Activated T-cell treated with anti-CD3 and anti-CD28 coated beads for 1 hour (primary cell): ENCODE data around the gene CELF1.
A peak's percentile ranks its signal among the peaks of the same experiment; 100 is the strongest.

Source experiments
- DNase-seq: peaks from one replicate; pipeline ENCODE4 v3.0.0-alpha.2; 2020; ENCODE audit warnings: low read depth

The CELF1 gene

GRCh38 chr11:47552566-47553405 is at the start of gene CELF1:
Gene CELF1, minus strand, starts transcription at chr11:47553132. Its CDS starts 53,609 bp downstream, at chr11:47499523.
- DNase-seq, result peak; percentile 86

DNA sequence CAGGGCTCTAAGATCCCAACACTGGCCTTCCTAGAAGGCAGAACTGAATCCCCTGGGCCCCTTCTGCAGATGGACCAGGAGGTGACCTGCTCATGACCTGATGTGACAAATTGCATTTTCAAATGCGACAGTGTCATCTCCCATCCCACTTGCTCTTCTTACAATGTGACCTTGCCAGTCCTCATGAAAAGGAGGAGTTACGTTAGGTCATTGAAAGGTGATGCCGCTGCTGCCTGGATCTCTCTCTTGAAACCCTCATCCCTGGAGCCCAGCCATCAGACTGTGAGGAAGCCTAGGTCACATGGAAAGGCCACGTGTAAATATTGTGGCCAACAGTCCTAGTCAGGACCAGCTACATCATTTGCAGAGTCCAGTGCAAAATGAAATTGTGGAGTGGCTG is 47.0 kb upstream of the CELF1 start:
- DNase-seq, result no peak

DNA sequence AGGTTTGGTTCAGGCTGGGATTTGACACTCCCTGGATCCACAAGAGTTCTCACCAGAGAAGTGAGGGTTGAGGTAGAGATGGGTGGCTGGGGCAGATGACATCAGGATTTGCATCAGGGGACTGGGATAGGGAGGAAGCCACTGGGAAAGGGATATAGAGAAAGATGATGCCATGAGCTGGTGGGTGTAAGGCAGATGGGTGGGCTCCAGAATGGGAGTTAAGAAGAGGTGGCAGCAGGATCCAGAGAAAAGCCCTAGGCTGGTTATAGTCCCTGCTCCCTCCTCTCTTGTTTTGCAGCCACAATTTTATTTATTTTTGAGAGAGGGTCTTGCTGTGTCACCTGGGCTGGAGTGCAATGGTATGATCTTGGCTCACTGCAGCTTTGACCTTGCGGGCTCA is 43.0 kb upstream of the CELF1 start:
- DNase-seq, result no peak

GRCh38 chr11:47595029-47595428 is 42.1 kb upstream of the CELF1 start:
- DNase-seq, result no peak

DNA sequence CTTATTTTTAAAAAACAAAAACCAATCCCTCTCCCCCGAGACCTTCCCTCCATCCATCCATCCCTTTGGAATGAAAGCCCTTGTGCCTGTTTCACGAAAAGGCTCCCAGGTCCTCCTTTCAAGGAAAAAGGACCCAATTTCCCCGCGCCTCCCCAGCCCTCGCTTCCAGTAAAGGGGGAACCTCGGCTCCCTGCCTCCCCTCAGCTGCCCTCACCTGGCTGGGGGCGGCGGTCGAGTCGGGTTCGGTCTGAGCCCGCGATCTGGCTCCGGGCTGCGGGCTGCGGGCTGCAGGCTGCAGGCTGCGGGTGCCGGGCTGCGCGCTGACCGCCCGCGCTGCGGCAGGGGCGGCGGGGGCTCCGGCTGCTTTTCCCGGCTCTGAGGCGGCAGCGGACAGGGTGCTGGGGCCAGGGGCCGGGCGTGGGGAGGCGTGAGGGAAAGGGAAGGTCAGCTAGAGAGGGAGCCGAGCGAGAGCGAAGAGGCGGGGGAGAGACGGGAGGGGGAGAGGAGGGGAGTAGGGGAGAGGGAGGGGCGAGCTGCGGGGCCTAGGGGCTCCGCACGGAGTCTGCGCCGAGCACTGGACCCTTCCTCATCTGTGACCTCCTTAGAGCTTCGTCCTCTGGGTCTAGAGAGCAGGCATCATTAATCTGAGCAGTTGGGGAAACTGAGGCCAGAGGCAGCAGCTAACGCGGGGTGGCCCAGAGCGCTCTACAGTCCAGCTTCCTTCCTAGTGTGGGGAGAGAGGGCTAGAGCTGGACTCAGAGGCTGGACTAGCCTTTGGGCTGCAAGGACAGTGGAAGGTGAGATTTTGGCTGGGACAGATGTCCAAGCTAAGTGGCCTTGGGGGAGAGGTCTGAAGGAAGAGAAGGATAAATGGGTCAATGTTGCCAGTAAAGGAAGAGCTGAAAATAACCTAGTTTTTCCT is 41.3 kb upstream of the CELF1 start, which contains the start of gene C1QTNF4:
TSS of gene C1QTNF4 (minus strand) at position 478 of the 922 bp plus-strand sequence. CDS start 3,601 bp downstream, outside the sequence.
- no peak for DNase-seq

DNA sequence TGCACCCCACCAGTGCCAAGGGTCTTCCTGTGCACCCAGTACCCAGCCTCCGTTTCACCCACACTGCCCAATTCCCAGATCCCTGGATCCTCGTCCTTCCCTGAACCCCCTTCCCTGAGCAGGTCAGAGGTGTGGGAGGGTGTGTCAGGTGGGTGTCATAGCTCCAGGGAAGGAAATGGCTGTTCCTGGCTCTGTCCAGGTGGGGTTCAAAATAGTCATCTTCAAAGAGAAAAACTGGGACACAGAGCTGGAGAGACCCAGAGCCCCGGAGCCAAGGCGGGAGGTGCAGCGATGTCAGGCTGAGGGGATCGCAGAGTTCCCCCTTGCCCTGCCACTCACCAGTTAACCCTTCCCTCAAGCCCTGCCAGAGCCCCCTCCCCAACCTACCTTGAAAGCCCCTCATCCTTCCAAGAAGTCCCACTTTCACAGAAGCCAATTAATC is 40.6 kb upstream of the CELF1 start:
- DNase-seq, result no peak

DNA sequence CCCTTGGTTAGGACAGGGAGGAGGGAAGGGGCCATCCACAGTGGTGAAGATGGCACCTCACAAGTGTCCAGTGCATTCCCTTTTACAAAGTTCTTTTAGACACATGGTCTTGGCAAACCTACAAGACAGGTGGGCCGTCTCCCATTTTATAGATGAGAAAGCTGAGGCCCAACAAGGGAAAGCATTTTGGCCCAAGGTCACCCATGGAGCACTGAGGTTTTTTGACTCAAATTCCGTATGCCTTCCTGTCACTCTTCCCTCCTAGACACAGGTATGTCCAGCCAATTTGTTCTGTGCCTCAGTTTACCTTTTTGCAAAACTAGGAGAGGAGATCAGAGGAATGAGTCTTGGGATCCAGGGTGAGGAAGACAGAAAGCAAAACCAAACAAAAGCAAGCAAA is 40.0 kb upstream of the CELF1 start:
- no peak for DNase-seq

- DNase-seq, result no peak
Measured at GRCh38 chr11:47592251-47592650, 39.3 kb upstream of the CELF1 start.

GRCh38 chr11:47591764-47592163 is 38.8 kb upstream of the CELF1 start:
- no peak for DNase-seq

- no peak for DNase-seq
Measured at GRCh38 chr11:47589977-47590861, 37.3 kb upstream of the CELF1 start.

- DNase-seq, result no peak
Measured at GRCh38 chr11:47589584-47589976, 36.6 kb upstream of the CELF1 start.

DNA sequence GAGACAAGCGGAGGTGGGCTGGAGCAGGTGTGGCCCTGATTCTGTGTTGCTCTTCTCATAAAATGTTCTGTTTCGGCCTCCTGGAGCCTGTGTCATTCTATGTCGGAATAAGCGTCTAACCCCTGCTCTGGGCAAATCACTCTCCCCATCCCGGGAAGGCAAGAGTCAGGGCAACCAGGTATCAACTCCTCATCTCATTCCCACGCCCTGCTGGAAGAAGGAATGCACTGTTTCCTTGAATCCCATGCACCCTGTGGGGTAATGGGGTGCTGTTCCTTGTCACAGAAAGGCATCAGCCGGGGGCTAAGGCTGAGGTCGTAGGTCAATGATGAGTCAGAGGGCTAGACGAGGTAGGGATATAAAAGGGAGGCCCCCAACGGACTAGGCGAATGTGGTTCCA is 36.2 kb upstream of the CELF1 start:
- no peak for DNase-seq

GRCh38 chr11:47587723-47588326 is 34.9 kb upstream of the CELF1 start:
- no peak for DNase-seq

GRCh38 chr11:47587039-47587716 is 34.2 kb upstream of the CELF1 start:
- DNase-seq, result no peak

DNA sequence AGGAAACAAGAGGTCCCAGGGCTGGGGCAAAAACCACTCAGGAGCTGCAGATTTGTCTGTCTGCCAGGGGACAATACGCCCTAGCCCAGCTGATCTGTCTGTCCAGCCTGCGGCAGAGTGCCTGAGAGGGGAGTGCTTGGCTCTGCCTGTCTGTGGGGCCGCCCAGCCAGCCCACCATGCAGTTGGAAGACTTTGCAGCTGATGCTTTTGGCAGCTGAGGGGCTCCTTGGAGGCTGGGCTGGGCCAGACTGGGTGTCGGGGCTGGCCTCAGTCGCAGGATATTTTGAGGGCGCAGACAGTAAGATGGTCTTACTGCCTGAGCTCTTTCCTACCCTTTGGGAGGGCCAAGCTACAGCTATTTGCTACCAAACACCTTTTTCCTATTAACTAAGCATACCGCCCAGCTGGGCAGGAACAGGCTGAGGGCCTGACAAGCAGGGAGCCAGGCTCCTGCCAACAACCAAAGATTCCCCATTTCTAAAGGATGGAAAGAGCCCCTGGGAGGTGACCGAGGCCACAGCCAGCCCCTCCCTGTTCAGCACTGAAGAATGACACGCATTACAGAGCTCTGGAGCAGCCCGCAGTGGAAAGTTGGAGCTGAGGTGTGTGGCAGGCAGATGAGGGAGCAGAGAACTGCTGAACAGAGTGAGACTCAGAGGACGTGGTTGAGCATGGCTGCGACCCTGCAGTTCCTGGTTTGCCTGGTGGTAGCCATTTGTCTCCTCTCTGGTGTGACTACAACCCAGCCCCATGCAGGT is 33.3 kb upstream of the CELF1 start, which contains the start of gene FAM180B:
TSS of gene FAM180B (plus strand) at position 581 of the 758 bp plus-strand sequence. CDS start at position 672, 91 bp downstream.
- DNase-seq, result no peak

DNA sequence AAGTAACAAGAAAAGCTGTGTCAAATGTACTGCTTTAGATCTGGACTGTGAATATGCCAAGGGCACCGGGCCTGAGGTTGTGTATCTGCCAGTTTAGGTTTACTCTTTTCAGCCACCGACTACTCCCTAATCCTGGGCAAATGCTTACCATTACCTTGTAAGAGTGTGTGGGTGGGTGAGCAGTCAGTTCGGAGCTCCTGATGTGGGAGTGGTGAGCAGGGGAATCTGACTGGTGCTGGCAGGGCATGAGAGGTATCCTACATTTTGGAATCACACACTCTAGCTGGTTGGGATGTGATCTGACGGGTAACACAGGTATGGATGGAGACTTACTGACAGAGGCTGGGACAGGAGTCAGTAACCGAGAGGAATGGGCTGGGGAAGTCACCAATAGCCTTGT is 30.9 kb upstream of the CELF1 start:
- no peak for DNase-seq

GRCh38 chr11:47578524-47579494 is 25.9 kb upstream of the CELF1 start, which contains the start of the genes KBTBD4 and NDUFS3:
Gene KBTBD4, minus strand, starts transcription at chr11:47578970. Its CDS starts 19 bp downstream, at chr11:47578951.
Gene NDUFS3, plus strand, starts transcription at chr11:47579074. Its CDS starts 18 bp downstream, at chr11:47579092.
- peak; percentile 84 for DNase-seq

GRCh38 chr11:47577460-47578041 is 24.6 kb upstream of the CELF1 start:
- DNase-seq, result no peak
